ENCODE data around the gene EXD1.
"Not testable (repeated sequence)": the region's sequence is repeated elsewhere in the genome, so short reads cannot be mapped to it uniquely, and the experiment has no call there.

The EXD1 gene

GRCh38 chr15:41256103-41256502, 25.5 kb upstream of the EXD1 start:
- Histone ChIP-seq H3K4me1 (no peaks in the 10 kb centered on the region), H3K36me3 (peaks cover 15% of the 10 kb centered on the region; the same call in 1 of the 2 replicates), H3K27me3 (no peaks in the 10 kb centered on the region), H3K4me3 (ENCODE audit: low read depth, low read length) (no peak overlapping the region), H3K9me3 (no peaks in the 10 kb centered on the region)
- no peak for DNase-seq
- no peak for TF ChIP-seq CTCF (IDR thresholded peaks at IDR 0.05; ENCODE audit: low read depth, low read length)

DNA sequence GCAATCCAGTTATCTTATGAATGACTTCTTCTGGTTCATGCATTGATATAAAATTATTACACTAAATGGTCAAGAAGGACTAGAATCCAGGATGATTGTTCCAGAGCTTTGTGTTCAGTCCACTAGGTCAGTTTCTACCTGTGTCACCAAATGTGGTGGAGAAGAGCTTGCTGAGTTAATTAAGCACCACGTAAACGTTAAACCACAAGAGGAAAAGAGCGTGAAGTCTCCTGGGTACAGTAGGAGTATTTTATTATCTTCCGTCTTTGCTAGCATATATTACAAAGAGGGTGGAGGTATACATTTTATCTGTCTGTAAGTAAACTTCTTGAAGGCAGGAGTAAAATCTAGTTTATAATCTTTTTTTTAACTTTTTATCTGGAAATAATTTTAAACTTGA, 24.0 kb upstream of the EXD1 start:
- no peaks in the 10 kb centered on the region for H3K4me1 ChIP-seq

GRCh38 chr15:41251411-41251810, 20.9 kb upstream of the EXD1 start:
- no peak for TF ChIP-seq CTCF (IDR thresholded peaks at IDR 0.05; ENCODE audit: low read depth, low read length)
- H3K9me3 ChIP-seq: no peaks in the 10 kb centered on the region
- no peak for DNase-seq
- H3K4me3 ChIP-seq (ENCODE audit: low read depth, low read length): no peak overlapping the region
- H3K36me3 ChIP-seq: peaks cover 13% of the 10 kb centered on the region; the same call in 1 of the 2 replicates
- H3K27me3 ChIP-seq: no peaks in the 10 kb centered on the region
- no peaks in the 10 kb centered on the region for H3K4me1 ChIP-seq

More for the DNA sequence above, 24.0 kb upstream of the EXD1 start:
- DNase-seq: no peak
- Histone ChIP-seq H3K9me3 (no peaks in the 10 kb centered on the region), H3K4me3 (ENCODE audit: low read depth, low read length) (no peak overlapping the region), H3K27me3 (no peaks in the 10 kb centered on the region), H3K36me3 (peaks cover 15% of the 10 kb centered on the region; the same call in 1 of the 2 replicates)
- TF ChIP-seq CTCF (IDR thresholded peaks at IDR 0.05; ENCODE audit: low read depth, low read length): no peak

DNA sequence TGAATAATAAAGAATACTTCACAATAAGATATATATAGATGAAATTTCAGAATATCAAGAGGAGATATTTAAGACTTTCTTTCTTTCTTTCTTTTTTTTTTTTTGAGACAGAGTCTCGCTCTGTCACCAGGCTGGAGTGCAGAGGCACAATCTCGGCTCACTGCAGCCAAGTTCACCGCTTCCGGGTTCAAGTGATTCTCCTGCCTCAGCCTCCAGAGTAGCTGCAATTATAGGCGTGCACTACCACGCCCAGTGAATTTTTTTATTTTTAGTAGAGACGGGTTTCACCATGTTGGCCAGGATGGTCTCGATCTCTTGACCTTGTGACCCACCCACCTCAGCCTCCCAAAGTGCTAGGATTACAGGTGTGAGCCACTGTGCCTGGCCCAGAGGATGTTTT, 20.2 kb upstream of the EXD1 start:
- H3K27me3 ChIP-seq; H3K4me1 ChIP-seq; H3K4me3 ChIP-seq (ENCODE audit: low read depth, low read length); DNase-seq; H3K9me3 ChIP-seq: not testable (repeated sequence)
- peaks cover 13% of the 10 kb centered on the region; the same call in 1 of the 2 replicates for H3K36me3 ChIP-seq

DNA sequence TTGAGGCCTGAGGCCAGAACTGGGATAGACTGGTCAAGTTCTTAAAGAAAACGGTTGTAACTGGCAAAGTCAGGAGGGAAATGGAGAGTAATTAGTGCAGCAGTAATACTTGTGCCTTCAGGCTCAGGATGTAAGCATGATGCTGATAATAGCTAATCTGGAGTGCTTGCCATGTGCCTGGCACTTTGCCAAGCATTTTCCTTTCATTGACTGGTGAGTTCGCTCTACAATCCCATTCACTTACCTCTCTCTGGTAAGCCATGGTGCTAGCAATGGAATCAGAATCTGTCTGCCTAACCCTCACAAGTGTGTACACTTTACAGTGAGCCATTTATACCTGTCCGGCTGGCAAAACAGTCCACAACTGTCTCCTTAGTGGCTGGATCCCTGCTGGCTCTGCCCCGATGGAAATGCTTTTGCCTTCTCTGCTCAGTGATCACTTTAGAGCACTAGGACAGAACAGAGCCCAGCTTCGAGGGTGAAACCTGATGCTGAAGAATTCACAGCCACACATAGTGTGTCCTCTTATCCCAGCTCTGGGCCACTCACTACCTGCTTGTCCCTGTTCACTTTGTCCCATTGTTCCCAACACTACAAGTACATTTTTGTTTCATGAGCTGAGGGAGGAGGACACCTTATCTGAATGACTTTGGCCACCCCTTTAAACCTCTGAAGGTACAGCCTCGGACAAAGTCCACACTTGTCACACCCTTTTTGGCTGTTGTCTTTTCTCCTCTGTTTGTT, 10.8 kb upstream of the EXD1 start:
- Histone ChIP-seq H3K4me3 (ENCODE audit: low read depth, low read length) (peak overlapping the region; percentile 19), H3K4me1 (peaks cover 8% of the 10 kb centered on the region), H3K36me3 (peaks cover 14% of the 10 kb centered on the region), H3K27me3 (no peaks in the 10 kb centered on the region), H3K9me3 (no peaks in the 10 kb centered on the region)
- peak; percentile 91 for DNase-seq
- no peak for TF ChIP-seq CTCF (IDR thresholded peaks at IDR 0.05; ENCODE audit: low read depth, low read length)

- no peak for DNase-seq
- no peak overlapping the region for H3K4me3 ChIP-seq (ENCODE audit: low read depth, low read length)
- TF ChIP-seq CTCF (IDR thresholded peaks at IDR 0.05; ENCODE audit: low read depth, low read length): no peak
- no peaks in the 10 kb centered on the region for H3K27me3 ChIP-seq
- H3K36me3 ChIP-seq: no peaks in the 10 kb centered on the region
- peaks cover 8% of the 10 kb centered on the region for H3K4me1 ChIP-seq
- H3K9me3 ChIP-seq: no peaks in the 10 kb centered on the region
These were observed 7.5 kb upstream of the EXD1 start for GRCh38 chr15:41238100-41238499.

Data from BE2C (cell line).